Fibroblast of lung (primary cell): ENCODE data around the gene ZNF79. TPM values are rescaled to one million over a fixed set of nuclear protein-coding genes. Genes with fewer than 3 reads are reported as not detected.

ENCODE experiments used
- DNase-seq, 2 donors: peaks; one replicate each; pipeline versions ENCODE4 v3.0.0 to v3.0.0-alpha.2; 2010; ENCODE audit warnings: low read depth in 2 of 2
- H2AFZ ChIP-seq: 2 replicates; pipeline ENCODE4 v1.5.1; 2012; ENCODE audit warnings: low read length, control low read depth, inconsistent platforms
- H3K27ac ChIP-seq: 2 replicates; pipeline ENCODE4 v1.5.1; 2011; ENCODE audit warnings: low read length, control low read depth; ENCODE audit not compliant: insufficient read depth
- H3K27me3 ChIP-seq: 2 replicates; pipeline ENCODE4 v1.5.1; 2011; ENCODE audit warnings: mild to moderate bottlenecking, low read length; ENCODE audit not compliant: control insufficient read depth, insufficient read depth
- H3K36me3 ChIP-seq: 2 replicates; pipeline ENCODE4 v1.5.1; 2011; ENCODE audit warnings: low read length; ENCODE audit not compliant: control insufficient read depth, insufficient read depth
- H3K4me1 ChIP-seq: 2 replicates; pipeline ENCODE4 v1.5.1; 2011; ENCODE audit warnings: low read length; ENCODE audit not compliant: control insufficient read depth, insufficient read depth; ENCODE audit errors: extremely low read depth
- H3K4me2 ChIP-seq: 2 replicates; pipeline ENCODE4 v1.5.1; 2011; ENCODE audit warnings: low read length, control low read depth; ENCODE audit not compliant: insufficient read depth; ENCODE audit errors: extremely low read depth
- H3K4me3 ChIP-seq, 4 experiments: fragments of 200-600 bp in 1 of 4; sonication (generic) in 1 of 4; replicated peaks in 1 of 4; 2 replicates each; pipeline ENCODE4 v1.5.1; 2011 to 2016; ENCODE audit warnings: low read length in 4 of 4, low read depth in 3 of 4, mild to moderate bottlenecking in 3 of 4, control low read depth in 2 of 4, inconsistent platforms in 1 of 4, mixed read lengths in 1 of 4; ENCODE audit not compliant: insufficient read depth in 1 of 4; ENCODE audit errors: control extremely low read depth in 1 of 4
- H3K79me2 ChIP-seq: 2 replicates; pipeline ENCODE4 v1.5.1; 2012; ENCODE audit warnings: mild to moderate bottlenecking, low read length, inconsistent platforms; ENCODE audit not compliant: control insufficient read depth, insufficient read depth
- H3K9ac ChIP-seq: 2 replicates; pipeline ENCODE4 v1.5.1; 2011; ENCODE audit warnings: mild to moderate bottlenecking, low read length, control low read depth; ENCODE audit not compliant: insufficient read depth
- H3K9me3 ChIP-seq: 2 replicates; pipeline ENCODE4 v1.5.1; 2012; ENCODE audit warnings: low read depth, low read length; ENCODE audit not compliant: control insufficient read depth, insufficient read depth
- H4K20me1 ChIP-seq: 2 replicates; pipeline ENCODE4 v1.5.1; 2011; ENCODE audit warnings: low read length; ENCODE audit not compliant: control insufficient read depth, insufficient read depth; ENCODE audit errors: extremely low read depth
- CTCF ChIP-seq, 2 donors: IDR thresholded peaks in 1 of 2; conservative IDR thresholded peaks in 1 of 2; 1 replicate in 1 of 2; 2 replicates in 1 of 2; pipeline ENCODE4 v1.5.1; 2011 to 2012; ENCODE audit warnings: low read length in 2 of 2, control low read depth in 1 of 2, inconsistent platforms in 1 of 2, low read depth in 1 of 2, mild to moderate bottlenecking in 1 of 2
- EZH2 ChIP-seq: IDR thresholded peaks from 2 replicates; pipeline ENCODE4 v1.5.1; 2012; ENCODE audit warnings: low read length, control low read depth, mild to moderate bottlenecking; ENCODE audit errors: missing control alignments
- polyA plus RNA-seq, 2 donors: library from polyadenylated mRNA; depleted of rRNA in 1 of 2; stranded (reverse) in 1 of 2; unstranded in 1 of 2; fragments of >200 nt; gene quantifications; 2 replicates each; pipeline ENCODE4 v1.2.1, GENCODE V29; 2011 to 2012; ENCODE audit warnings: missing spikeins in 1 of 2
- total RNA-seq: library from RNA; depleted of rRNA; stranded (reverse); fragments of >200 nt; gene quantifications from 2 replicates; pipeline ENCODE4 v1.2.1, GENCODE V29; 2014

ZNF79 gene
- total and polyA plus RNA-seq, 2 donors (not counting 1 experiment from before 2014, with no cell fraction given) = 4.9 to 15.0 TPM

- TF ChIP-seq EZH2 (no peak), CTCF (conservative IDR thresholded peaks at IDR 0.05 in 1 of 2, IDR thresholded peaks at IDR 0.05 in 1 of 2; ENCODE audit: low read depth in 1 of 2, low read length in 2 of 2) (no peak)
- no peaks in the 10 kb centered on the region for H3K27me3 ChIP-seq
- H4K20me1 ChIP-seq = peaks cover 3% of the 10 kb centered on the region
- peaks cover 32% of the 10 kb centered on the region for H3K79me2 ChIP-seq
- H3K27ac ChIP-seq = peak overlapping the region; percentile 29
- DNase-seq = peak in 1 of 2 donors; percentile 18
- no peak overlapping the region for H3K9ac ChIP-seq
- peaks cover 37% of the 10 kb centered on the region for H3K36me3 ChIP-seq
- no peak overlapping the region for H2AFZ ChIP-seq
- peaks cover 4% of the 10 kb centered on the region for H3K9me3 ChIP-seq
- peak overlapping the region; percentile 63 for H3K4me2 ChIP-seq
- H3K4me3 ChIP-seq = peak overlapping the region; percentile 30 to 94 (median 77)
- H3K4me1 ChIP-seq = peaks cover 2% of the 10 kb centered on the region
These were observed 24.1 kb downstream of the ZNF79 start for GRCh38 chr9:127448112-127448805.

- peaks cover 2% of the 10 kb centered on the region for H3K4me1 ChIP-seq
- peak overlapping the region; percentile 29 for H3K9ac ChIP-seq
- DNase-seq = peak in 1 of 2 donors; percentile 18
- H3K27ac ChIP-seq = peak overlapping the region; percentile 92
- H3K36me3 ChIP-seq = peaks cover 35% of the 10 kb centered on the region
- TF ChIP-seq CTCF (conservative IDR thresholded peaks at IDR 0.05 in 1 of 2, IDR thresholded peaks at IDR 0.05 in 1 of 2; ENCODE audit: low read depth in 1 of 2, low read length in 2 of 2) = no peak
- TF ChIP-seq EZH2 = no peak
- peaks cover 2% of the 10 kb centered on the region for H3K9me3 ChIP-seq
- H3K79me2 ChIP-seq = peaks cover 32% of the 10 kb centered on the region
- no peak overlapping the region for H2AFZ ChIP-seq
- H3K27me3 ChIP-seq = no peaks in the 10 kb centered on the region
- peaks cover 3% of the 10 kb centered on the region for H4K20me1 ChIP-seq
- H3K4me3 ChIP-seq = peak overlapping the region; percentile 62 to 94 (median 92)
- H3K4me2 ChIP-seq = peak overlapping the region; percentile 99
These were observed 25.3 kb downstream of the ZNF79 start for GRCh38 chr9:127449332-127449966.

- H3K9ac ChIP-seq = peak overlapping the region; percentile 92
- H3K4me2 ChIP-seq = peak overlapping the region; percentile 99
- TF ChIP-seq EZH2 (no peak), CTCF (conservative IDR thresholded peaks at IDR 0.05 in 1 of 2, IDR thresholded peaks at IDR 0.05 in 1 of 2; ENCODE audit: low read depth in 1 of 2, low read length in 2 of 2) (no peak)
- H4K20me1 ChIP-seq = peaks cover 3% of the 10 kb centered on the region
- no peaks in the 10 kb centered on the region for H3K9me3 ChIP-seq
- H3K4me1 ChIP-seq = peaks cover 2% of the 10 kb centered on the region
- H2AFZ ChIP-seq = no peak overlapping the region
- H3K79me2 ChIP-seq = peaks cover 32% of the 10 kb centered on the region
- peak in 1 of 2 donors; percentile 66 for DNase-seq
- H3K36me3 ChIP-seq = peaks cover 29% of the 10 kb centered on the region
- peak overlapping the region; percentile 62 to 94 (median 92) for H3K4me3 ChIP-seq
- H3K27me3 ChIP-seq = no peaks in the 10 kb centered on the region
- peak overlapping the region; percentile 92 for H3K27ac ChIP-seq
These were observed 26.1 kb downstream of the ZNF79 start for GRCh38 chr9:127450243-127450760.
